Activated T-helper 1 cell treated with anti-CD3 and anti-CD28 coated beads, Interleukin-12 subunit alpha, Interleukin-12 subunit beta, Interleukin-2, Interleukin-4 antibody, amounts not matched to agents 30 ng/mL and 10 ng/mL and 1 ng/mL, durations not matched to agents 14 hours and 24 hours and 36 hours (primary cell): ENCODE measurements around the gene KYNU. TPM values are rescaled to one million over a fixed set of nuclear protein-coding genes. Genes with fewer than 3 reads are reported as not detected.
"Not testable (repeated sequence)": the region's sequence is repeated elsewhere in the genome, so short reads cannot be mapped to it uniquely, and the experiment has no call there.

Experiments
- DNase-seq: peaks from one replicate; pipeline ENCODE4 v3.0.0; 2021; ENCODE audit warnings: low spot score
- H3K27ac Mint-ChIP-seq: one replicate; pipeline ENCODE4 v1.8.0; 2021; ENCODE audit warnings: mild to moderate bottlenecking, mixed read lengths
- H3K27me3 Mint-ChIP-seq: one replicate; pipeline ENCODE4 v1.8.0; 2022; ENCODE audit warnings: mild to moderate bottlenecking, moderate library complexity, mixed read lengths; ENCODE audit not compliant: insufficient read depth
- H3K36me3 Mint-ChIP-seq: one replicate; pipeline ENCODE4 v1.8.0; 2021; ENCODE audit warnings: low read depth, mixed read lengths
- H3K4me1 Mint-ChIP-seq: one replicate; pipeline ENCODE4 v1.8.0; 2021; ENCODE audit warnings: low read depth, mixed read lengths
- H3K4me3 Mint-ChIP-seq: one replicate; pipeline ENCODE4 v1.8.0; 2021; ENCODE audit warnings: mild to moderate bottlenecking, moderate library complexity, mixed read lengths
- H3K9me3 Mint-ChIP-seq: one replicate; pipeline ENCODE4 v1.8.0; 2021; ENCODE audit warnings: mixed read lengths
- intact Hi-C: fragments of 100-400 bp; cut with micrococcal nuclease; formaldehyde crosslinking; loops from one replicate; pipeline ENCODE4 v1.15.1; 2024
- total RNA-seq: library from RNA; stranded (reverse); gene quantifications from 2 replicates; pipeline ENCODE4 v1.2.3, GENCODE V29; 2022

KYNU gene
- total RNA-seq, 1 donor from 2014 or later, result not detected

DNA sequence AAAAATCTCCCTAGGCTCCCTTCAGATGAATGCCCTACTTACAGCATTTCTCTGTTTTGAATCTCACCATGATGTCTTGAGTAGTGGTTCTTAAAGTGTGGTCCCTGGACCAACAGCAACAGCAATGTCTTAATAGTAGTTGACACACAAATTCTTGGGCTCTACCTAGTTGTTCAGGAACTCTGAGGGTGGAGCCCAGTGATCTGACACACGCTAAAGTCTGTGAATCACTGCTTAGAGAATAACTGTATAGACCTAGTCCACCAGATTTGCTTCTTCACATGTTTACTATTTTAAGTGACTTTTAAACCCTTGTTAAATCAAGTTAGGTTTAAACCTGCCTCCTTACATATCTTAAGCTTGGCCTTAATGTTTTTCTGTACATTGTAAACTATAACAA is 204.2 kb downstream of the KYNU start:
- H3K27me3 Mint-ChIP-seq, result peaks cover 3% of the 10 kb centered on the region
- intact Hi-C loops, result no loop called here

DNA sequence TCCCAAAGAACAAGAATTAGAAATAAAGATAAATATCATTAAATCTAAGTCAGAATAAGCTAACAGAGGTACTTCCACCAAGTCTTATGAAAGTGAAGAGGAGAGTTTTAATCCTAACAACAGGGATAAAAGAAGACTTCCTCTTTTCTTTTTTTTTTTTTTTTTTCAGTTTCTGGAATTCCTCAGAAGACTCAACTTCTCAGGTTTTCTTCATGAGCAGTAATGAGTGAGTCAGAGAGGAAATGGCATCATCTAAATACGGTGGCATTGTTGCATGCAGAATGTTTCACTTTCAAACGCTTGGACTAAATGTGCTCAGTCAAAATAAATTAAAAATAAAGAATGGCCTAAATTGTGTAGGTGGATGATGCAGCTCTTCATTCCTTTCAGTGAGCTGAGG is 206.2 kb downstream of the KYNU start:
- no peak overlapping the region for H3K4me3 Mint-ChIP-seq
- DNase-seq, result no peak
- intact Hi-C loops, result loop anchor here (2.0 kb wide), 1 partner anchor 49 kb away; no protein-coding TSS in a partner anchor
- no peaks in the 10 kb centered on the region for H3K9me3 Mint-ChIP-seq
- peaks cover 3% of the 10 kb centered on the region for H3K27me3 Mint-ChIP-seq
- H3K4me1 Mint-ChIP-seq, result peaks cover 32% of the 10 kb centered on the region
- no peaks in the 10 kb centered on the region for H3K36me3 Mint-ChIP-seq
- H3K27ac Mint-ChIP-seq, result no peak overlapping the region

More for the DNA sequence above, 204.2 kb downstream of the KYNU start:
- H3K4me1 Mint-ChIP-seq, result peaks cover 29% of the 10 kb centered on the region
- H3K9me3 Mint-ChIP-seq, result no peaks in the 10 kb centered on the region
- no peaks in the 10 kb centered on the region for H3K36me3 Mint-ChIP-seq
- H3K27ac Mint-ChIP-seq, result no peak overlapping the region
- no peak overlapping the region for H3K4me3 Mint-ChIP-seq
- no peak for DNase-seq

DNA sequence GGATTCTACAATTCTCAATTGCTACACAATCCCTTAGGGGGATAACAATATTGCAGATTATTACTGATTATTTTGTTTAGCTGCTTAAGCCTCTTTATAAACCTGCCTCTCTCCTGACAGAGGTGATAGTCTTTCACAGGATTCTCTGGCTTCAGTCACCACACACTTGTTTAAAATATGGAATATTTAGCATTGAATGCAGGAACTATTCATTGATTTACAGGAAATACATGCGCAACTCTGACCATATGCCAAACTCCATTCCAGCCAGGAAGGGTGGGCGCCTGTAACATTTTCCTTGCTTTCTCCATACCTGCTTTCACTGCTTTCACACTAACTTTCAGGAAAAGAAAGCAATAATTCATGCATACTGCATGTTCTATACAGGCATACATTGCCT is 207.0 kb downstream of the KYNU start:
- H3K9me3 Mint-ChIP-seq, result no peaks in the 10 kb centered on the region
- no peak overlapping the region for H3K27ac Mint-ChIP-seq
- no peak for DNase-seq
- no peaks in the 10 kb centered on the region for H3K36me3 Mint-ChIP-seq
- H3K4me1 Mint-ChIP-seq, result peaks cover 32% of the 10 kb centered on the region
- intact Hi-C loops, result loop anchor here (2.0 kb wide), 1 partner anchor 50 kb away; no protein-coding TSS in a partner anchor
- H3K27me3 Mint-ChIP-seq, result peaks cover 3% of the 10 kb centered on the region
- no peak overlapping the region for H3K4me3 Mint-ChIP-seq

GRCh38 chr2:143085125-143085784 is 207.8 kb downstream of the KYNU start:
- no peaks in the 10 kb centered on the region for H3K9me3 Mint-ChIP-seq
- H3K36me3 Mint-ChIP-seq, result no peaks in the 10 kb centered on the region
- intact Hi-C loops, result loop anchor here (2.0 kb wide), 1 partner anchor 50 kb away; no protein-coding TSS in a partner anchor
- no peak overlapping the region for H3K4me3 Mint-ChIP-seq
- no peak for DNase-seq
- peaks cover 32% of the 10 kb centered on the region for H3K4me1 Mint-ChIP-seq
- no peaks in the 10 kb centered on the region for H3K27me3 Mint-ChIP-seq
- peak overlapping the region; percentile 87 for H3K27ac Mint-ChIP-seq

DNA sequence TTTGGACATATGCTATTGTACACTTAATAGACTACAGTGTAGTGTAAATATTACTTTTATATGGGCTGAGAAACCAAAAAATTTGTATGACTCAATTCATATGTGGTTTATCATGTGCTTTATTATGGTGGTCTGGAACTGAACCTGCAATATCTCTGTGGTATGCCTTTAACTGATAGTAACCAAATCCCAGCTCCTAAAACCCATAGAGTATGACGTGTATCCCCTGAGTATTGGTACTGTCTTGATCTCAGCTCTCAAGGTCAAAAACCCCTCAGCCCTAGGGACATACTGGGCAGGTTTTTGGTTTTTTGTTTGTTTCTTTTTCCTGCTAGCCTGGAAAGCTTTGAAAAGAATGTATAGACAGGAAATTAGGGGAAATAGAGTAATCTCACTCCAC is 209.6 kb downstream of the KYNU start:
- Mint-ChIP-seq H3K4me3 (no peak overlapping the region), H3K27me3 (no peaks in the 10 kb centered on the region), H3K9me3 (no peaks in the 10 kb centered on the region), H3K36me3 (no peaks in the 10 kb centered on the region), H3K4me1 (peaks cover 32% of the 10 kb centered on the region), H3K27ac (no peak overlapping the region)
- intact Hi-C loops, result no loop called here
- DNase-seq, result no peak

- no peak for DNase-seq
- Mint-ChIP-seq H3K27me3 (no peaks in the 10 kb centered on the region), H3K27ac (no peak overlapping the region), H3K4me1 (peaks cover 32% of the 10 kb centered on the region), H3K4me3 (no peak overlapping the region), H3K9me3 (no peaks in the 10 kb centered on the region), H3K36me3 (no peaks in the 10 kb centered on the region)
- intact Hi-C loops, result no loop called here
Observed at GRCh38 chr2:143088388-143088787, 210.9 kb downstream of the KYNU start.

- peaks cover 23% of the 10 kb centered on the region for H3K4me1 Mint-ChIP-seq
- H3K27me3 Mint-ChIP-seq, intact Hi-C loops, H3K4me3 Mint-ChIP-seq, H3K9me3 Mint-ChIP-seq, H3K36me3 Mint-ChIP-seq, H3K27ac Mint-ChIP-seq, DNase-seq: not testable (repeated sequence)
Observed at GRCh38 chr2:143089520-143089919, 212.1 kb downstream of the KYNU start.
